WTC11 (cell line): ENCODE measurements around the gene AKAP6. TPM values are rescaled to one million over a fixed set of nuclear protein-coding genes. Genes with fewer than 3 reads are reported as not detected.

Experiments
- ATAC-seq: fragments of 200-7000 bp; cut with Tn5 transposase; 2 replicates; pipeline ENCODE4 v1.10.0; 2021; ENCODE audit warnings: mild to moderate bottlenecking, moderate library complexity
- CTCF ChIA-PET: fragments of 300-600 bp; sonication (Branson Sonifier 250); formaldehyde crosslinking; loops from one replicate; lab custom pipeline; 2021; ENCODE audit warnings: antibody characterized with exemption; lab: Charles Lee
- POLR2A ChIA-PET: fragments of 350-600 bp; sonication (Branson Sonifier 250); formaldehyde crosslinking; loops from one replicate; lab custom pipeline; 2021; ENCODE audit warnings: antibody characterized with exemption; lab: Charles Lee
- DNase-seq: peaks from one replicate; pipeline ENCODE4 v3.0.0; 2021; ENCODE audit warnings: low spot score
- H3K27ac Mint-ChIP-seq: 2 replicates; pipeline ENCODE4 v1.8.0; 2021; ENCODE audit warnings: mixed read lengths
- H3K27me3 Mint-ChIP-seq: 2 replicates; pipeline ENCODE4 v1.8.0; 2021; ENCODE audit warnings: low read depth, mild to moderate bottlenecking, moderate library complexity, mixed read lengths
- H3K36me3 Mint-ChIP-seq: 2 replicates; pipeline ENCODE4 v1.8.0; 2021; ENCODE audit warnings: mixed read lengths
- H3K4me1 Mint-ChIP-seq: 2 replicates; pipeline ENCODE4 v1.8.0; 2022; ENCODE audit warnings: mixed read lengths
- H3K4me3 Mint-ChIP-seq: 2 replicates; pipeline ENCODE4 v1.8.0; 2021; ENCODE audit warnings: mild to moderate bottlenecking, moderate library complexity, mixed read lengths
- H3K9me3 Mint-ChIP-seq: 2 replicates; pipeline ENCODE4 v1.8.0; 2021; ENCODE audit warnings: mixed read lengths
- TEAD1 ChIP-seq: sonication (generic); formaldehyde crosslinking; IDR thresholded peaks from 2 replicates; pipeline ENCODE4 v1.8.0; 2022; ENCODE audit warnings: mild to moderate bottlenecking, missing genetic modification reagents
- ZNF121 ChIP-seq: sonication (generic); formaldehyde crosslinking; IDR thresholded peaks from 2 replicates; pipeline ENCODE4 v1.8.0; 2023; ENCODE audit warnings: missing genetic modification reagents
- ZNF263 ChIP-seq: sonication (generic); formaldehyde crosslinking; IDR thresholded peaks from 2 replicates; pipeline ENCODE4 v1.8.1; 2022; ENCODE audit warnings: low read depth, mild to moderate bottlenecking, moderate library complexity, missing genetic modification reagents
- ZNF396 ChIP-seq: fragments of 250-450 bp; sonication (Bioruptor Pico); IDR thresholded peaks from 2 replicates; pipeline ENCODE4 v1.8.0; 2021; ENCODE audit warnings: mild to moderate bottlenecking, moderate library complexity, borderline replicate concordance
- total RNA-seq: library from RNA; stranded (reverse); gene quantifications from 3 replicates; pipeline ENCODE4 v1.2.3, GENCODE V29; 2021
- TF ChIP-seq, protein P1 (sequence below): sonication (generic); formaldehyde crosslinking; IDR thresholded peaks from 2 replicates; pipeline ENCODE4 v1.8.1; 2023; ENCODE audit warnings: mild to moderate bottlenecking, missing genetic modification reagents, borderline replicate concordance
- TF ChIP-seq, protein P2 (sequence below): sonication (generic); formaldehyde crosslinking; IDR thresholded peaks from 2 replicates; pipeline ENCODE4 v1.8.0; 2023; ENCODE audit warnings: mild to moderate bottlenecking, missing genetic modification reagents
- TF ChIP-seq, protein P3 (sequence below): sonication (generic); formaldehyde crosslinking; IDR thresholded peaks from 2 replicates; pipeline ENCODE4 v1.8.1; 2023; ENCODE audit warnings: mild to moderate bottlenecking, missing genetic modification reagents, moderate library complexity
- TF ChIP-seq, protein P4 (sequence below): fragments of 200-600 bp; IDR thresholded peaks from 2 replicates; pipeline ENCODE4 v1.8.0; 2022; ENCODE audit warnings: antibody characterized with exemption
- TF ChIP-seq, protein P5 (sequence below): sonication (generic); formaldehyde crosslinking; conservative IDR thresholded peaks from 2 replicates; pipeline ENCODE4 v1.8.1; 2023; ENCODE audit warnings: mild to moderate bottlenecking, low read depth, missing genetic modification reagents, moderate library complexity

The AKAP6 gene
- total RNA-seq, 1 experiment from 2014 or later: 0.63 TPM

DNA sequence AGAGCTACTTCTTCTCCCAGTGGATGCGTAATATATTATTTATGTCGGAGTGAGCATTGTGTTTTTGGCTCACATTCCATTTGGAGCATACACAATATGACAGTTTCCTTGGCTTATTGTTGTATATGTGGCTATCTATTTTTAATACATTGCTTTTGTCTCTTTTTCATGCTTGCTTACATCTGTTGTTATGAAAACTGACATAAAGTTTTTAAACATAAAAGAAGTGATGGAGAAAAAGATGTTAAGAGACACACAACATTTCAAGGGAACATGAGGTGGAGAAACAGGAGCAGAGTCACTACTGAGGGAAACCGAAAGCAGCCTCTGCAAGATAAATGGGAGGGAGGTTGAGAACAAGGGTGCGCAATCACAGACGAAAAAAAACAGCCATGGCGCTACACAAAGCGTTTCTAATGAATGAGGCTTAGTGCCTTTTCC is 381.2 kb downstream of the AKAP6 start (continued):
- TF ChIP-seq, protein P1, sequence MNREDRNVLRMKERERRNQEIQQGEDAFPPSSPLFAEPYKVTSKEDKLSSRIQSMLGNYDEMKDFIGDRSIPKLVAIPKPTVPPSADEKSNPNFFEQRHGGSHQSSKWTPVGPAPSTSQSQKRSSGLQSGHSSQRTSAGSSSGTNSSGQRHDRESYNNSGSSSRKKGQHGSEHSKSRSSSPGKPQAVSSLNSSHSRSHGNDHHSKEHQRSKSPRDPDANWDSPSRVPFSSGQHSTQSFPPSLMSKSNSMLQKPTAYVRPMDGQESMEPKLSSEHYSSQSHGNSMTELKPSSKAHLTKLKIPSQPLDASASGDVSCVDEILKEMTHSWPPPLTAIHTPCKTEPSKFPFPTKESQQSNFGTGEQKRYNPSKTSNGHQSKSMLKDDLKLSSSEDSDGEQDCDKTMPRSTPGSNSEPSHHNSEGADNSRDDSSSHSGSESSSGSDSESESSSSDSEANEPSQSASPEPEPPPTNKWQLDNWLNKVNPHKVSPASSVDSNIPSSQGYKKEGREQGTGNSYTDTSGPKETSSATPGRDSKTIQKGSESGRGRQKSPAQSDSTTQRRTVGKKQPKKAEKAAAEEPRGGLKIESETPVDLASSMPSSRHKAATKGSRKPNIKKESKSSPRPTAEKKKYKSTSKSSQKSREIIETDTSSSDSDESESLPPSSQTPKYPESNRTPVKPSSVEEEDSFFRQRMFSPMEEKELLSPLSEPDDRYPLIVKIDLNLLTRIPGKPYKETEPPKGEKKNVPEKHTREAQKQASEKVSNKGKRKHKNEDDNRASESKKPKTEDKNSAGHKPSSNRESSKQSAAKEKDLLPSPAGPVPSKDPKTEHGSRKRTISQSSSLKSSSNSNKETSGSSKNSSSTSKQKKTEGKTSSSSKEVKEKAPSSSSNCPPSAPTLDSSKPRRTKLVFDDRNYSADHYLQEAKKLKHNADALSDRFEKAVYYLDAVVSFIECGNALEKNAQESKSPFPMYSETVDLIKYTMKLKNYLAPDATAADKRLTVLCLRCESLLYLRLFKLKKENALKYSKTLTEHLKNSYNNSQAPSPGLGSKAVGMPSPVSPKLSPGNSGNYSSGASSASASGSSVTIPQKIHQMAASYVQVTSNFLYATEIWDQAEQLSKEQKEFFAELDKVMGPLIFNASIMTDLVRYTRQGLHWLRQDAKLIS (CRISPR knock-in tag): no peak
- TF ChIP-seq ZNF263 (CRISPR knock-in tag) (no peak), ZNF121 (CRISPR knock-in tag) (no peak)

DNA sequence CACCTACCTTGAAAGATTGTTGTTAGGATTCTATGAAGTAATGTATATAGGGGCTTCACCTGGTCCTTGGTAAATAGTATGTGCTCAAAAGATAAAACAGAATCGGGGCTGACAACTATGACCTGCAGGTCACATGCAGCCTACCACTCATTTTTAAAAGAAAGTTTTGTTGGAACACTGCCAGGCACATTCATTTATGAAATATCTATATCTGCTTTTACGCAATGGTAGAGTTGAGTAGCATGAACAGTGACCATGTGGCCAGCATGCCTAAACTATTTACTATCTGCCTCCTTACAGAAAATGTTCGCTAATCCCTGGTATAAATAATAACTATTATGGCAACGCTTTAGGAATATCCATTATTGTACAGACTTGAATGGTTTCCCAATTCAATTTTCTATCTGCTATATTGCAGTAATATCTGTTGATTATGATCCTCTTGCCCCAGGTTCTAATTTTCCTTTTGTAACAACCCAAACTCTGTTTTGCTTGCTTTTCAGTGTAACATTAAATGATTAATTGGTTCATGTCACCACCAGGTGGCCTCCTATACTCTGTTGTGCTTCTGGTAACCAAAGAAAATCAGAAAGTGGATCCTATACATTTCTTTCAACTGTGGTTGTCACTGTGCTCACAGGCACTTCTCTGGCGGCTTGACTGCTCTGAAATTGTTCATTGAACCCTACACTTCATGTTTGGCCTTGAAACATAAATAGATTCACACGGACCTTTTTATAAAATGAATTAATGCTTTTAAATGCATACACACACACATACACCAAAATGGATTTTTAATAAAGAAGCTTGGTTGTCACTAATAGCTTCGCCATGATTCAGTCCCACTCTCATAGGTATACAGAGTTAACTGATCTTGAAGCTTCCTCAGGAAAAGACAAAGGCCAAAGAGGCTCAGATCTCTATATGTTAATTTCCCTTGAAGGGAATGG is 381.9 kb downstream of the AKAP6 start:
- H3K27ac Mint-ChIP-seq: no peak overlapping the region
- POLR2A ChIA-PET: interaction anchor here (0.5 kb wide), 1 partner anchor 228 kb away, joined by 3 read pairs; no protein-coding TSS in a partner anchor
- ATAC-seq: peak; percentile 78

More for the DNA sequence above, 381.9 kb downstream of the AKAP6 start:
- TF ChIP-seq TEAD1 (CRISPR knock-in tag) (no peak), ZNF396 (no peak)
- TF ChIP-seq, protein P2, sequence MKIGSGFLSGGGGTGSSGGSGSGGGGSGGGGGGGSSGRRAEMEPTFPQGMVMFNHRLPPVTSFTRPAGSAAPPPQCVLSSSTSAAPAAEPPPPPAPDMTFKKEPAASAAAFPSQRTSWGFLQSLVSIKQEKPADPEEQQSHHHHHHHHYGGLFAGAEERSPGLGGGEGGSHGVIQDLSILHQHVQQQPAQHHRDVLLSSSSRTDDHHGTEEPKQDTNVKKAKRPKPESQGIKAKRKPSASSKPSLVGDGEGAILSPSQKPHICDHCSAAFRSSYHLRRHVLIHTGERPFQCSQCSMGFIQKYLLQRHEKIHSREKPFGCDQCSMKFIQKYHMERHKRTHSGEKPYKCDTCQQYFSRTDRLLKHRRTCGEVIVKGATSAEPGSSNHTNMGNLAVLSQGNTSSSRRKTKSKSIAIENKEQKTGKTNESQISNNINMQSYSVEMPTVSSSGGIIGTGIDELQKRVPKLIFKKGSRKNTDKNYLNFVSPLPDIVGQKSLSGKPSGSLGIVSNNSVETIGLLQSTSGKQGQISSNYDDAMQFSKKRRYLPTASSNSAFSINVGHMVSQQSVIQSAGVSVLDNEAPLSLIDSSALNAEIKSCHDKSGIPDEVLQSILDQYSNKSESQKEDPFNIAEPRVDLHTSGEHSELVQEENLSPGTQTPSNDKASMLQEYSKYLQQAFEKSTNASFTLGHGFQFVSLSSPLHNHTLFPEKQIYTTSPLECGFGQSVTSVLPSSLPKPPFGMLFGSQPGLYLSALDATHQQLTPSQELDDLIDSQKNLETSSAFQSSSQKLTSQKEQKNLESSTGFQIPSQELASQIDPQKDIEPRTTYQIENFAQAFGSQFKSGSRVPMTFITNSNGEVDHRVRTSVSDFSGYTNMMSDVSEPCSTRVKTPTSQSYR (CRISPR knock-in tag): no peak
- TF ChIP-seq, protein P3, sequence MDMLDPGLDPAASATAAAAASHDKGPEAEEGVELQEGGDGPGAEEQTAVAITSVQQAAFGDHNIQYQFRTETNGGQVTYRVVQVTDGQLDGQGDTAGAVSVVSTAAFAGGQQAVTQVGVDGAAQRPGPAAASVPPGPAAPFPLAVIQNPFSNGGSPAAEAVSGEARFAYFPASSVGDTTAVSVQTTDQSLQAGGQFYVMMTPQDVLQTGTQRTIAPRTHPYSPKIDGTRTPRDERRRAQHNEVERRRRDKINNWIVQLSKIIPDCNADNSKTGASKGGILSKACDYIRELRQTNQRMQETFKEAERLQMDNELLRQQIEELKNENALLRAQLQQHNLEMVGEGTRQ (CRISPR knock-in tag): no peak
- TF ChIP-seq, protein P4, sequence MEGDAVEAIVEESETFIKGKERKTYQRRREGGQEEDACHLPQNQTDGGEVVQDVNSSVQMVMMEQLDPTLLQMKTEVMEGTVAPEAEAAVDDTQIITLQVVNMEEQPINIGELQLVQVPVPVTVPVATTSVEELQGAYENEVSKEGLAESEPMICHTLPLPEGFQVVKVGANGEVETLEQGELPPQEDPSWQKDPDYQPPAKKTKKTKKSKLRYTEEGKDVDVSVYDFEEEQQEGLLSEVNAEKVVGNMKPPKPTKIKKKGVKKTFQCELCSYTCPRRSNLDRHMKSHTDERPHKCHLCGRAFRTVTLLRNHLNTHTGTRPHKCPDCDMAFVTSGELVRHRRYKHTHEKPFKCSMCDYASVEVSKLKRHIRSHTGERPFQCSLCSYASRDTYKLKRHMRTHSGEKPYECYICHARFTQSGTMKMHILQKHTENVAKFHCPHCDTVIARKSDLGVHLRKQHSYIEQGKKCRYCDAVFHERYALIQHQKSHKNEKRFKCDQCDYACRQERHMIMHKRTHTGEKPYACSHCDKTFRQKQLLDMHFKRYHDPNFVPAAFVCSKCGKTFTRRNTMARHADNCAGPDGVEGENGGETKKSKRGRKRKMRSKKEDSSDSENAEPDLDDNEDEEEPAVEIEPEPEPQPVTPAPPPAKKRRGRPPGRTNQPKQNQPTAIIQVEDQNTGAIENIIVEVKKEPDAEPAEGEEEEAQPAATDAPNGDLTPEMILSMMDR: peak; percentile 40; the same call in 1 of the 2 replicates
- TF ChIP-seq, protein P5, sequence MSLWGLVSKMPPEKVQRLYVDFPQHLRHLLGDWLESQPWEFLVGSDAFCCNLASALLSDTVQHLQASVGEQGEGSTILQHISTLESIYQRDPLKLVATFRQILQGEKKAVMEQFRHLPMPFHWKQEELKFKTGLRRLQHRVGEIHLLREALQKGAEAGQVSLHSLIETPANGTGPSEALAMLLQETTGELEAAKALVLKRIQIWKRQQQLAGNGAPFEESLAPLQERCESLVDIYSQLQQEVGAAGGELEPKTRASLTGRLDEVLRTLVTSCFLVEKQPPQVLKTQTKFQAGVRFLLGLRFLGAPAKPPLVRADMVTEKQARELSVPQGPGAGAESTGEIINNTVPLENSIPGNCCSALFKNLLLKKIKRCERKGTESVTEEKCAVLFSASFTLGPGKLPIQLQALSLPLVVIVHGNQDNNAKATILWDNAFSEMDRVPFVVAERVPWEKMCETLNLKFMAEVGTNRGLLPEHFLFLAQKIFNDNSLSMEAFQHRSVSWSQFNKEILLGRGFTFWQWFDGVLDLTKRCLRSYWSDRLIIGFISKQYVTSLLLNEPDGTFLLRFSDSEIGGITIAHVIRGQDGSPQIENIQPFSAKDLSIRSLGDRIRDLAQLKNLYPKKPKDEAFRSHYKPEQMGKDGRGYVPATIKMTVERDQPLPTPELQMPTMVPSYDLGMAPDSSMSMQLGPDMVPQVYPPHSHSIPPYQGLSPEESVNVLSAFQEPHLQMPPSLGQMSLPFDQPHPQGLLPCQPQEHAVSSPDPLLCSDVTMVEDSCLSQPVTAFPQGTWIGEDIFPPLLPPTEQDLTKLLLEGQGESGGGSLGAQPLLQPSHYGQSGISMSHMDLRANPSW (CRISPR knock-in tag): no peak
- no peaks in the 10 kb centered on the region for H3K36me3 Mint-ChIP-seq
- no peaks in the 10 kb centered on the region for H3K27me3 Mint-ChIP-seq
- H3K9me3 Mint-ChIP-seq: no peaks in the 10 kb centered on the region; the same call in 1 of the 2 replicates
- H3K4me3 Mint-ChIP-seq: no peak overlapping the region
- no peak for DNase-seq
- H3K4me1 Mint-ChIP-seq: peaks cover 10% of the 10 kb centered on the region
- CTCF ChIA-PET: interaction anchor here (0.7 to 1.0 kb wide), 4 partner anchors 115 to 1082 kb away, joined by 3 to 5 read pairs (median 4); no protein-coding TSS in a partner anchor
